Astrocyte (in vitro differentiated cells and primary cell): ENCODE data around the gene PCDHB12.
"Not testable (repeated sequence)": the region's sequence is repeated elsewhere in the genome, so short reads cannot be mapped to it uniquely, and the experiment has no call there.

Experiments
- EZH2 ChIP-seq: IDR thresholded peaks from 2 replicates; pipeline ENCODE4 v1.6.1; 2012; ENCODE audit warnings: mild to moderate bottlenecking, low read length, inconsistent platforms; ENCODE audit not compliant: insufficient read depth
- TF ChIP-seq, protein P1 (sequence below): IDR thresholded peaks from 2 replicates; pipeline ENCODE4 v1.5.1; 2011; ENCODE audit warnings: low read depth, mild to moderate bottlenecking, inconsistent platforms, low read length, moderate library complexity; ENCODE audit not compliant: insufficient read depth

DNA sequence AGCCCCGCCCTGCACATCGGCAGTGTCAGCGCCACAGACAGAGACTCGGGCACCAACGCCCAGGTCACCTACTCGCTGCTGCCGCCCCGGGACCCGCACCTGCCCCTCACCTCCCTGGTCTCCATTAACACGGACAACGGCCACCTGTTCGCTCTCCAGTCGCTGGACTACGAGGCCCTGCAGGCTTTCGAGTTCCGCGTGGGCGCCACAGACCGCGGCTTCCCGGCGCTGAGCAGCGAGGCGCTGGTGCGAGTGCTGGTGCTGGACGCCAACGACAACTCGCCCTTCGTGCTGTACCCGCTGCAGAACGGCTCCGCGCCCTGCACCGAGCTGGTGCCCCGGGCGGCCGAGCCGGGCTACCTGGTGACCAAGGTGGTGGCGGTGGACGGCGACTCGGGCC is 38.5 kb downstream of the PCDHB12 start:
- TF ChIP-seq, protein P1, sequence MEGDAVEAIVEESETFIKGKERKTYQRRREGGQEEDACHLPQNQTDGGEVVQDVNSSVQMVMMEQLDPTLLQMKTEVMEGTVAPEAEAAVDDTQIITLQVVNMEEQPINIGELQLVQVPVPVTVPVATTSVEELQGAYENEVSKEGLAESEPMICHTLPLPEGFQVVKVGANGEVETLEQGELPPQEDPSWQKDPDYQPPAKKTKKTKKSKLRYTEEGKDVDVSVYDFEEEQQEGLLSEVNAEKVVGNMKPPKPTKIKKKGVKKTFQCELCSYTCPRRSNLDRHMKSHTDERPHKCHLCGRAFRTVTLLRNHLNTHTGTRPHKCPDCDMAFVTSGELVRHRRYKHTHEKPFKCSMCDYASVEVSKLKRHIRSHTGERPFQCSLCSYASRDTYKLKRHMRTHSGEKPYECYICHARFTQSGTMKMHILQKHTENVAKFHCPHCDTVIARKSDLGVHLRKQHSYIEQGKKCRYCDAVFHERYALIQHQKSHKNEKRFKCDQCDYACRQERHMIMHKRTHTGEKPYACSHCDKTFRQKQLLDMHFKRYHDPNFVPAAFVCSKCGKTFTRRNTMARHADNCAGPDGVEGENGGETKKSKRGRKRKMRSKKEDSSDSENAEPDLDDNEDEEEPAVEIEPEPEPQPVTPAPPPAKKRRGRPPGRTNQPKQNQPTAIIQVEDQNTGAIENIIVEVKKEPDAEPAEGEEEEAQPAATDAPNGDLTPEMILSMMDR: not testable (repeated sequence)
- not testable (repeated sequence) for TF ChIP-seq EZH2
